ES-I3 (cell line): ENCODE data around the gene XRCC3.

Source experiments
- H3K36me3 ChIP-seq: 2 replicates; pipeline ENCODE4 v1.6.1; 2013; ENCODE audit warnings: mild to moderate bottlenecking, low read length, control low read depth, moderate library complexity; ENCODE audit not compliant: insufficient read depth
- H3K4me1 ChIP-seq: 2 replicates; pipeline ENCODE4 v1.6.1; 2013; ENCODE audit warnings: mild to moderate bottlenecking, control low read depth, low read length; ENCODE audit not compliant: insufficient read depth
- H3K9ac ChIP-seq: 2 replicates; pipeline ENCODE4 v1.6.1; 2013; ENCODE audit warnings: low read depth, mild to moderate bottlenecking, low read length, moderate library complexity
- H3K9me3 ChIP-seq: 2 replicates; pipeline ENCODE4 v1.6.1; 2013; ENCODE audit warnings: mild to moderate bottlenecking, low read length, moderate library complexity; ENCODE audit not compliant: control insufficient read depth, insufficient read depth

The XRCC3 gene

DNA sequence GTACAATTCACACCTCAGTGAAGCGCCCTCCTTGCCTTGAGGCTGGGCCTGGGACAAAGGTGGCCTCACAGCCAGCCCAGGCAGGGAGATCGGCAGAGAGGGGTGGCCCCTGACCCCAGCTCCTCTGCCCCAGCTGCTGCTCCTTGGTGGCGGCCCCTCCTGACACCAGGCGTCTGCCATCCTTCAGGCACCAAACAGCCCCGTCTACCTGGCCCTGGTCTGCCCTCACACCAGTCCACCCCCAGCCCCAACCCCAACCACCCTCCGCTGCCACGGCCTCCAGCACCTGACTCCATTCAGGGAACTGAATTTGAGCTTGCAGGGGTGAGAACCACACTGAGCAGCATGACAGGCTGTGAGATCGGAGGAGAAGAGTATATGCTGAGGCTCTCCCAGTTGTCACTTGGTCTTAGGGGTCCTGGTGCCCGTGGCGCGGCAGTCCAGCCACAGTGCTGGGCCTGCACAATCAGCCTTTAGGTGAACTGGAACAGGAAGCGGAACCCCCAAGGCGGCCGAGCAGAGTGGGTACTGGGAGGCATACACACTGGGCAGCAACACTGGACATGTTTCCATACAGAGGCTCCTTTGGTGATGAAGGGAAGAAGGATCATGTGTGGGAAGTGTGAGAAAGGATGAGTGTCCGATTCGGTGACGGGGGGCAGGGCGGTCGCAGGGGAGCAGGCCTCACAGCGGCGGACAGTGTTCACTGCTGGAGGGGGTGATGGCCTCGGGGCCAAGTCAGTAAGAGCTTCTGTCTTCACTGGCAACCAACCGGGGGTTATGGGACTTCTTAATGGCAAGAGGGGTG lies 19.0 kb upstream of the XRCC3 start:
- Histone ChIP-seq H3K9me3 (no peaks in the 10 kb centered on the region), H3K9ac (no peak overlapping the region), H3K4me1 (no peaks in the 10 kb centered on the region), H3K36me3 (no peaks in the 10 kb centered on the region; the same call in none of the 2 replicates)

DNA sequence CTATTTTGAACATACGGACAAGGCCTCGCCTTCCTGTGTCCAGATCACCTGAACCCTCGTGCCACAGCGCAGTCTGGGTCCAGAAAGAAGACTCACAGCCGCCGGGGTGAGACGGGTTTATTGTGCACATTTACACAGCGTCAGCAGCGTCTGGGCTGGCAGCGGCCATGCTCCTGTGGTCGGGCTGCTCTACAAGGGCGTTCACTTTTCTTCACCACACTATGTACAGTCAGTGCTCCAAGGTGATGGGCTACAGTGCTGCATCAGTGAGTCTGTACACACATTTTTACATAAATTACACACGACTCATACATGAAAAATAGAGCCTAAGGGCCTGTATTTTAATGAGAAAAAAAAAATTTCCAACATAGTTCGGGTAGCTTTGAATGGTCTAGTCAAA lies 18.4 kb upstream of the XRCC3 start:
- H3K36me3 ChIP-seq: peaks cover 4% of the 10 kb centered on the region
- H3K9ac ChIP-seq: no peak overlapping the region
- no peaks in the 10 kb centered on the region for H3K4me1 ChIP-seq
- no peaks in the 10 kb centered on the region for H3K9me3 ChIP-seq

GRCh38 chr14:103732868-103733620 lies 17.8 kb upstream of the XRCC3 start:
- Histone ChIP-seq H3K9me3 (no peaks in the 10 kb centered on the region), H3K36me3 (peaks cover 4% of the 10 kb centered on the region), H3K4me1 (no peaks in the 10 kb centered on the region)

DNA sequence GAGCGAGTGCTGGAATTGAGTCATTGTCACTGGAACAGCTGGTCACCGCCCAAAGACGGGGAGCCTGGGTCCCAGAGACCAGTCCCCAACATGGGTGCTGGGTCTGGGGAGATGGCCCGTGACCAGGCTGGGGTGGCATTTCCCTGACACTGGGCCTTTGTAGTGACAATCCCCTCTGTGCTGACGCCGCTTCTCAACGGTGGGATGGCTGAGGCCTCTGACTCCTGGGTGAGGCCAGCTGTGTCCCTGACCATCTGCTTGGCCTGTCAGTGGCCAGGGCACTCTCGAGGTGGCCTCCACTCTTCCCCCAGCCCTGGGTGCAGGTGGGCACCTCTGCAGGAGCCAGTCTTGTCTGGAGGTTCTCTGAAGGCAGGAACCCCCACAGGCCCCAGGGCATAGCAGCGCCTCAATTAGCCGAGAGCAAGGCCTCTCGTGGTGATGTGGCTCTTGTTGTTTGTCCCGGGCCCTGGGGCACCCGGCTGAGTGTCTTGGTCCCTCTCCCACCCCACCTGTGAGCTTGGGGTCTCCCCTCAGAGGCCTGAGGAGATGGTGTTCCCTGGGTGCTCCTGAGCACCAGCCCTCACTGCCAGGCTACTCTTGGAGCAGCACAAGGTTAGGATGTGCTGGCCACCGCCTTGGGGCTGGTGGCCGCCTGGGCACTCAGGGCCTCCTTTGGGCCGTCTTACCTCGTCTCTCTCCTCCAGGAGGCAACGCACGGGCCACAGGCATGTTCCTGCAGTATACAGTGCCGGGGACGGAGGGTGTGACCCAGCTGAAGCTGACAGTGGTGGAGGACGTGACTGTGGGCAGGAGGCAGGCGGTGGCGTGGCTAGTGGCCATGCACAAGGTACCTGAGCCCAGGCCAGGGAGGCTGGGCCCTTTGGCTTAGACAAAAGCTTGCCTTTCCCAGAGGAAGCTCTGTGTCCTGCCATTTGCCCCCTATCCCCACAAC lies 16.9 kb upstream of the XRCC3 start:
- Histone ChIP-seq H3K9me3 (no peaks in the 10 kb centered on the region), H3K36me3 (peaks cover 4% of the 10 kb centered on the region), H3K4me1 (no peaks in the 10 kb centered on the region), H3K9ac (no peak overlapping the region)

More at GRCh38 chr14:103732868-103733620, 17.8 kb upstream of the XRCC3 start:
- no peak overlapping the region for H3K9ac ChIP-seq

GRCh38 chr14:103731481-103731880 lies 16.2 kb upstream of the XRCC3 start:
- Histone ChIP-seq H3K4me1 (no peaks in the 10 kb centered on the region), H3K36me3 (peaks cover 4% of the 10 kb centered on the region), H3K9me3 (no peaks in the 10 kb centered on the region), H3K9ac (no peak overlapping the region)

DNA sequence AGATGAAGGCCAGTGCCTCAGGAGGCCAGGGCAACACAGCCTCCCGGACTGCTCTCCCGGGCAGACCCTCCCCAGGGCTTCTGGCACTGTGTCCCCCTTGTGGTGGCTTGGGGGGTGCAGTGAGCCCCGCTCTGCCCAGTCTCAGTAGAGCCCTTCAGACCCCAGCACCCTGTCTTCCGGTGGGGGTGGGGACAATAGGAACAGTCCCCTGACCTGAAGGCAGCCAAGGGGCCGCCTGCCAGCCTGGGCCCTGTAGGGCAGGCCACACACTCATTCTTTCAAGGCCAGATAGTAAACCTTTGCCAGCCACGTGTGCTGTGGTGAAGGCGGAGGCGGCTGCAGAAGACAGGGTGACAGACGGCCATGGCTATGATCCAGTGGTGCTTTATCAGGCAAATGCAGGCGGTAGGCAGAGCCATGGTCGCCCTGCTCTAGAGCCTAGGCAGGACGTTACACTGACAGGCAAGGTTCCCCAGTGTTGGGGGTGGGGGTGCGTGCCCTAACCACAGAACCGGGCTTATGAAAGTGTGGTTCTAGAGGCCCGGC lies 15.3 kb upstream of the XRCC3 start:
- Histone ChIP-seq H3K9me3 (no peaks in the 10 kb centered on the region), H3K4me1 (no peaks in the 10 kb centered on the region), H3K36me3 (peaks cover 4% of the 10 kb centered on the region), H3K9ac (no peak overlapping the region)

DNA sequence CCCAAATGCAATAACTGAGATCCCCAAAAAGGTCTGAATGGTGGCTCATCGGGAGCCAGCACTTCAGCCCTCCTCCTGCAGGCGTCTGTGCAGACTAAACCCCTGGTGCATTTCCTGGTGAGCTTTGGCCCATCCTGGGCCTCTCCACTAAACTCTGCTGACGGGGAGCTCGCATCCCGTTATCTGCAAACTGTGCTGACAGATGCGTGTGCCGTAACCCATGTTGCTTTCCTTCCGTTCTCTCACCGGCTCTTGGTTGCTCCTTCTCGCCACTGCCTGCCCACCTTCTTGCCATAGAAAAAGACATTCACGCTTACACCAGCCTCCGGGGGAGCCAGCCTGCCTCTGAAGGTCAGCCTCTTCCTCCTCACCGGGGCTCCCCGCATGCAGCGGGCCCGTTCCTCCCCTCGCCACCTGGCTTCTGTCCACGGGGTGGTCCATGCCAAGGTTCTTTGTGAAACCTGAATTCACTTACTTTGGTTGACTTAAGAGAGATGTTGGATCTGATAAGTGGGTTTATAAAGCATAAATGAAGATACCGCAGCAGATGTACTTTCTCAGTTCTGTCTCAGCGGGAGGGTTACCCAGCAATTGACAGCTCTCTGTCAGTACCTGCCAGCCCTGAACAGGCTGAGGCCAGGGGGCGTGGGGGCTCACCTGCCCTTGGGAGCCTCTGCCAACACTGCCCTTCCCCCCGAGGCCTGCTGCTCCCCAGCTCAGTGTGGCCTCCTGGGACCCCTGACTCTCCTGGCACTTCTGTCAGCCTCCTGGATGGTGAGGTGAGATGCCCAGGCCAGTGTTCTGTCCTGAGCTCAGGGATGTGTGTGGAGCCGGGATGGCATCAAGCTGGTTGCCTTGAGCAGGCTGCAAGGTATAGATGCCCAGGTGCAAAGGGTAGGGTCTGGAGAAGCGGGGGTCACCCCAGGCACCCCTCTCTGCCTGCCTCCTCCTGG lies 14.5 kb upstream of the XRCC3 start:
- Histone ChIP-seq H3K36me3 (peaks cover 4% of the 10 kb centered on the region), H3K9me3 (no peaks in the 10 kb centered on the region), H3K4me1 (no peaks in the 10 kb centered on the region), H3K9ac (no peak overlapping the region)

DNA sequence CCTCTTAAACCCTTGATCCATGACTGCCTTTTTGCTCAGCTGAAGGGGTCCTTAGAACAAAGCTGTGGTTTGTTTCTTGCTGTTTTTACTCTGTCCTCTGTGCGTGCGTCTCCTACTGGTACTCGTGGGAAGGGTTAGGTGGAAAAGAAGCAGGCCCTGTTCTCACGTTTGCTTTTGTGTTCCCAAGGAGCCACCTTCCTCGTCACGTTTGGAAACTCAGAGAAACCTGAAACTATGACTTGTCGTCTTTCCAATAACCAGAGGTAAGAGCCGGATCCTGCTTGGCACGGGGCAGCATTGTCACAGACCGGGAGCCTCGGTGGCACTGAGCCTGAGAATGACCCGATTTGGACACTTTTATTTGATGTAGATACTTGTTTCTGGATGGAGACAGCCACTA lies 13.5 kb upstream of the XRCC3 start:
- Histone ChIP-seq H3K4me1 (no peaks in the 10 kb centered on the region), H3K36me3 (peaks cover 4% of the 10 kb centered on the region)

GRCh38 chr14:103728141-103728540 lies 12.9 kb upstream of the XRCC3 start:
- Histone ChIP-seq H3K9ac (no peak overlapping the region), H3K9me3 (no peaks in the 10 kb centered on the region), H3K4me1 (no peaks in the 10 kb centered on the region), H3K36me3 (peaks cover 4% of the 10 kb centered on the region)

More for the DNA sequence above, 13.5 kb upstream of the XRCC3 start:
- Histone ChIP-seq H3K9ac (no peak overlapping the region), H3K9me3 (no peaks in the 10 kb centered on the region)

DNA sequence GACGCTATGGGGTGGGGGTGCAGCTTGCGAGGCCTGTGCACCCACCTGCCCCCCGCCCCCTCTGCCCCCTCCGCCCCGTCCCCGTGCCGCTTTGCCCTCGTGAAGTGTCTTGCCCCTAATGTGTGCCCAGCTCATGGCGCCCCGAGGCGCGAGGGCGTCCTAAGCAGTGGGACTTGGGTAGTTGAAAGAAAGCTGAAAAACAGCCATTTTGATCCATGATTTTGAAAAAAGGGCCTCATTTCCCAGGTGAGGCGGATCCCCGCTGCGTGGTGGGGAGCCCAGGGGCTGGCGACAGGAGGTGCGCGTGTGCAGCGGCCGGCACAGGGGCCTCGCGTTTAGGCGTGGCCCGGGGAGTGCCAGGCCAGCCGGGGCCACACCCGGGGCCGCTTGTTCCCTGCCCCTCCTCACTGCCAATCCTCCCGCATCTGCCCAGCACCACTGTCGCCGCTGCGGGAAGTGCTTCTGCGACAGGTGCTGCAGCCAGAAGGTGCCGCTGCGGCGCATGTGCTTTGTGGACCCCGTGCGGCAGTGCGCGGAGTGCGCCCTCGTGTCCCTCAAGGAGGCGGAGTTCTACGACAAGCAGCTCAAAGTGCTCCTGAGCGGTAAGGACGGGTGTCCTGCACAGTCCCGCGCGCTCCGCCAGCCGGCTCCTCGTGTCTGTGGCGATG lies 12.2 kb upstream of the XRCC3 start:
- Histone ChIP-seq H3K36me3 (peaks cover 4% of the 10 kb centered on the region), H3K4me1 (no peaks in the 10 kb centered on the region), H3K9me3 (no peaks in the 10 kb centered on the region), H3K9ac (no peak overlapping the region)

DNA sequence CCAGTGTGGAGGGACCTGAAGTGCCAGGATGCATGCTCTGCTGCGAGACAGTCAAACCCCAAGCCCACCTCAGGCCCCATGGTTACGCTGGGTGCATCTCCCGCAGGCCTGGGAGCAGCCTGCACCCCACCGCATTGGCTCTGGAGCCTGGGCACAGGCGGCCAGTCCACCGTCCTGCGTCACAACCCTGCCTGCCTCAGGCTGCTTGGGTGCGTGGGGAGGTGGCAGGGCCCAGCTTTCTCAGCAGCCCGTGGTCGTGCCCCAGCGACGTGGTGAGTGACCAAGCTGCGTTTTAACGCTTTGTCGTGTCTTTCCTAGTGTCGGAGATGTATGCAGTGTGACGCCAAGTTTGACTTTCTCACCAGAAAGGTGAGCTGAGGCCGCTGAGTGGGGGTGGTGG lies 11.2 kb upstream of the XRCC3 start:
- H3K36me3 ChIP-seq: peaks cover 4% of the 10 kb centered on the region
- no peak overlapping the region for H3K9ac ChIP-seq
- H3K9me3 ChIP-seq: no peaks in the 10 kb centered on the region
- no peaks in the 10 kb centered on the region for H3K4me1 ChIP-seq

- Histone ChIP-seq H3K9ac (no peak overlapping the region), H3K9me3 (no peaks in the 10 kb centered on the region), H3K4me1 (no peaks in the 10 kb centered on the region), H3K36me3 (peaks cover 4% of the 10 kb centered on the region; the same call in 1 of the 2 replicates)
Measured at GRCh38 chr14:103725739-103726395, 10.6 kb upstream of the XRCC3 start.
